Hippocampal formation (tissue), 2 donors: ENCODE measurements around the gene ARHGAP8.
"Not testable (repeated sequence)": the region's sequence is repeated elsewhere in the genome, so short reads cannot be mapped to it uniquely, and the experiment has no call there.

Source experiments
- DNase-seq, 2 donors: peaks; one replicate each; lab custom pipeline; 2025; lab: John Stamatoyannopoulos, UW

ARHGAP8 gene

DNA sequence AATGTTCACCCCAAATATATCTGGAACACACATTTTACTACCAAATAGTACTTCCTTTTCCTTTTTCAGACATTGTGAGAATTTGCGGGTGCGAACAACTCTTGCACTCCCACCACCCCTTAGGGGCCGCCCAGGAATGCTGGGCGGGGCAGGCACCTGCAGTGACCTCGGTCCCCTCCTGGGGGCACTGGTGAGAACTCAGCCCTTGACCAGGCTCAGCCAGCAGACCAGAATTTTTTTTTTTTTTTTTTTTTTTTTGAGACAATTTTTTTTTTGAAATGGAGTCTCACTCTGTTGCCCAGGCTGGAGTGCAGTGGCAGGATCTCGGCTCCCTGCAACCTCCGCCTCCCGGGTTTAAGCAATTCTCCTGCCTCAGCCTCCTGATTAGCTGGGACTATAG lies 75.8 kb downstream of the ARHGAP8 start:
- no peak for DNase-seq

DNA sequence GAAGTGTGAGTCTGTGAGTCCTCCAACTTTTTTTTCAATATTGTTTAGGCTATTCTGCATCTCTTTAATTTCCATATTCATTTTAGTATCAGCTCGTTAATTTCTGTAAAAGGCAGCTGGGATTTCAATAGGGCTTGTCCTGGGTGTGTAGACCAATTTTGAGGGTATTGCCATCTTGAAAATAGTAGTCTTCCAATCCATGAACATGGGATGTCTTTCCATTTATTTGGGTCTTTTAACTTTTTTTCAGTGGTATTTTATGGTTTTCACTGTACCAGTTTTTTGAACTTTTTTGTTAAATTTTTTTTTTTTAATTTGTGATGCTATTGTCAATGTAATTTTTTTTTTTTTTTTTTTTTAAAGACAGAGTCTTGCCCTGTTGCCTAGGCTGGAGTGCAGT lies 79.5 kb downstream of the ARHGAP8 start:
- no peak for DNase-seq

DNA sequence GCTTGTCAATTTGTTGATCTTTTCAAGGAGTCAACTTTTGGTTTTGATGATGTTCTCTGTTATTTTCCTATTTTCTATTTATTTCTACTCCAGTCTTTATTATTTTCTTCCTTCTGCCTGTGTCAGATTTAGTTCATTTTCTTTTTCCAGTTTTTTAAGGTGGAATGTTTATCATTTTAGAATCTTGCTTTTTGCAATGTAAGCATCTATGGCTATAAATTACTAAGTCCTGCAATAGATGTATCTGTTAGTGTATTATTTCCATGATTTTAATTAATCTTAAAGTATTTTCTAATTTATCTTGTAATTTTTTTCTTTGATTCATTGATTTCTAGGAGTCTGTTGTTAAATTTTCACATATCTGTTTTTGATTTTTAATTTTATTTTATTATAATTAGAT lies 81.7 kb downstream of the ARHGAP8 start:
- DNase-seq, result no peak

GRCh38 chr22:44837481-44837880 lies 85.1 kb downstream of the ARHGAP8 start:
- no peak for DNase-seq

GRCh38 chr22:44838316-44839016 lies 86.1 kb downstream of the ARHGAP8 start:
- DNase-seq, result no peak

DNA sequence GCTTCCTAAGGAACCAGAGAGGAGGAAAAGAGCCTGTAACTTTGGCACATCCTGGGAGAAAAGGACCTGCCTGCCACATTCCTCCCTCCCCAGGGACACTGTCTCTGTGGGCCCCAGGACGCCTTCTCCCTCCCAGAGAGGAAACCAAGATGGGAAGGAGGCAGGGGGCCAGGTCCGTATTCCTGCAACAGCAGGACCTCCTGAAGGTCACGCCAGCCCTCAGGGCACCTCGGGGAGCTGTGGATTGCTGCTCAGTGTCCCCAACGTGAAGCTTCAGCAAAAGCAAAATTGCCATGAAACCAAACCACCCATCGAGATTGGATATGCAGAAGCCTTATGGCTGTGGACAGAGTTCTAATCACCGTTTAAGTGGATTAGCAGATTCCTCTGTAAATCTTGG lies 86.7 kb downstream of the ARHGAP8 start:
- DNase-seq, result no peak

DNA sequence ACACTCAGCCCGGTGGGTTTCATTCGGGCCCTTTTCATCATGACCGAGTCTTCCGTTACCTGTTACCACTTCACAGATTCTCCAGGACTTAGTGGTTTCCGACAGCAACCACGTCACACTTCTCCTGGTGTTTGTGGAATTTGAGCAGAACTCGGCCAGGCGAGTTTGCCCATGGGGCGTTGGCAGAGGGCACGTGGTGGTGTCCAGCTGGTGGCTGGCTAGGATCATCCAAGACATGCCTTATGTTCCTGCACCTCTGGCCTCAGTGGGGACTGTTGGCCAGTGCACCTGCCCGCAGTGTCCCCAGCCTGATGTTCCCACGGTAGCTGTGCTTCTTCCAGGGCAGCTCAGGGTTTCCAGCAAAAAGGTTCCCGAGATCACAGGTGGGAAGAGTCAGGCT lies 87.3 kb downstream of the ARHGAP8 start:
- no peak for DNase-seq

DNA sequence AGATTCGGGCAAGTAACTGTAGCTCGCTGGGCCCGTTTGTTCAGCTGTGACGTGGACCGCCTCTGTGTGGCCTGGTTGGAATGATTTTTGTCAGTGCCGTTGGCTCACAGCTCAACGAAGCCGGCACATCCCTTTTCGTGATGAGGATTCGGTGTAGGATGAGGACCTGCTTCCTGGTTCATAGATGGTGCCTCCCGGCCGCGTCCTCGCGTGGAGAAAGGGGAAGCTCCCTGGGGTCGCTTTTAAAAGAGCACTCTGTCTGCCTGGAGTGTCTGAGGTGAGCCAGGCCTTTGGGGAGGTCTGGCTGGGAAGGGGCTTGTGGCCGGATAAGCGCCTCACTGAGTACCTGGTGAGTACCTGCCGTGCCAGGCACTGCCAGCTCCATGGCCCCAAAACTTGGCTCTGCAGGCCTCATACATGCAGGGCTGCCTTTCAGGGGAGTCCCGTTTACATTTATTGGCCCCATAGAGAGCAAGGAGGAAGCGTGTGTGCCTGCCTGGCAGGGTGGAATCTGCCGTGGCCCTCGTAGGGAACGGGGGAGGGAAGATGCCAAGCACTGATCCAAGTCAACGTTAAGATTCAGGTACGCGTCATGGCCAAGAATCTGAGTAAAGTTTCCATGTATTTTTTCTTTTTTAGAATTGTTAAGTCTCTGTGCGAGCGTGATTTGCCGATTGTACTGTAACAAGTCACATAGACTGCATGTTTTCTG lies 88.4 kb downstream of the ARHGAP8 start:
- DNase-seq, result no peak

- no peak for DNase-seq
These were observed 90.0 kb downstream of the ARHGAP8 start for GRCh38 chr22:44842417-44842816.

- no peak for DNase-seq
These were observed 92.8 kb downstream of the ARHGAP8 start for GRCh38 chr22:44845191-44845590.

- DNase-seq, result no peak
These were observed 93.7 kb downstream of the ARHGAP8 start for GRCh38 chr22:44845796-44846720.

GRCh38 chr22:44846726-44847275 lies 94.4 kb downstream of the ARHGAP8 start:
- no peak for DNase-seq

- no peak for DNase-seq
These were observed 95.0 kb downstream of the ARHGAP8 start for GRCh38 chr22:44847380-44847779.

- no peak for DNase-seq
These were observed 95.5 kb downstream of the ARHGAP8 start for GRCh38 chr22:44847892-44848291.

DNA sequence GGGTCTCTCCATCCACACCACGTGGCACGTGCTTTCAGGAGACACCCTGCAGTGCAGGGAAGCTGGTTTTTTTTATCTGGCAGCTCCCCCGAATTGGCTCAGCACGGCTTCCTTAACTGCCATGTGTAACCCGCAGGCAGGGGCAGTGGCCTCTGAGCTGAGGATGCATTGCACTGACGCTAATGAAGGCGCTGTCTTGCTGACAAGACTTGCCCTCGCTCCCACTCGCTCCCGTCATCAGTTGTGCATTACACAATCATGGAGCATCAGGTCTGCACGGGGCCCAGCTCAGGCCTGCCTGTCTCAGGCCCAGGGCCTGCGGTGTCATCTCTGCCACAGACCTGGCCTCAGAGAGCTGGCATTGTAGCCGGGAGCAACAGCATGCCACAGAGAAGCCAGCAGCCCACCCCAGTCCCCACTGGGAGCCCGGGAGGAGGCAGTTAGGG lies 95.9 kb downstream of the ARHGAP8 start:
- DNase-seq, result no peak

DNA sequence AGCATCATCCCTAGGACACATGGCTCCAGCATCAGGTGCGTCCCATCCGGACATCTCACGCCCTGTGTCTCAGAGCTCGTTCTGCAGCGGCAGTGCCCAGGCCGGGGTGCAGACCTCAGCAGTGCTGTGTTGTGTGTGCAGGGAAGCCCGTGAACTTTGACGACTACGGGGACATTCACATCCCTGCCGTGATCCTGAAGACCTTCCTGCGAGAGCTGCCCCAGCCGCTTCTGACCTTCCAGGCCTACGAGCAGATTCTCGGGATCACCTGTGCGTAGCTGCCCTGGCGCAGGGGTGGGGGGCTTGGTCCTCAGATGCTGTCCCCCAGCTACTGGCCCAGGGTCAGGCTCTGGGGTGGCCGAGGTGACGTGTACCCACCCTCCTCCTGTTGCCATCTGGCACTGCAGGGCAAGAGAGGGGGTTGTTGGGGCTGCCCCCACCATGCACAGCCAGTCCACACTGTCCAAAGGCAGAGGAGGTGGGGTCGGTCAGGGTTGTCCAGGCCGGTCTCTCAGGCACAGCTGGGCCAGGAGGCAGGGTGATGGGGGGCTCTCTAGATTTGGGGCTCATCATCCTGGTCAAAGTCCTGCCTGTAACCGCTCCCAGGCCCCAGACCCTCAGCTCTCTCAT lies 96.5 kb downstream of the ARHGAP8 start:
- no peak for DNase-seq

DNA sequence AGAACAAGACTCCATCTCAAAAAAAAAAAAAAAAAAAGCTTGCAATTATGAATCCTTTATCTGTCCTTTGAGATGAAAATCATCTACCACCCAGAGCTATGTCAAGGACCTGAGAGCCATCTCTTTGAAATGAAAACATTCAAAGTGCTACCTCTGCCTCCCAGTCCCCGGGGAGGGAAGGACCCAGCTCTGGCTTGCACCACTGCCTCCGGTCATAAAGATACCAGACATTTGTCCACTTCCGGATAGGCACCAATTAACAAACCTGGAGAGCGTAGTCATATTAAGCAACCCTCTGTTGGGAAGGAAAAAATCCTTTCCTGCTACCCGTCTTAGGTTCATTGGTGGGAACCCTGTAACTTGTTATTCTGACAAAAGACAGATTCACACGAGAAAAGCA lies 98.6 kb downstream of the ARHGAP8 start:
- DNase-seq, result no peak

DNA sequence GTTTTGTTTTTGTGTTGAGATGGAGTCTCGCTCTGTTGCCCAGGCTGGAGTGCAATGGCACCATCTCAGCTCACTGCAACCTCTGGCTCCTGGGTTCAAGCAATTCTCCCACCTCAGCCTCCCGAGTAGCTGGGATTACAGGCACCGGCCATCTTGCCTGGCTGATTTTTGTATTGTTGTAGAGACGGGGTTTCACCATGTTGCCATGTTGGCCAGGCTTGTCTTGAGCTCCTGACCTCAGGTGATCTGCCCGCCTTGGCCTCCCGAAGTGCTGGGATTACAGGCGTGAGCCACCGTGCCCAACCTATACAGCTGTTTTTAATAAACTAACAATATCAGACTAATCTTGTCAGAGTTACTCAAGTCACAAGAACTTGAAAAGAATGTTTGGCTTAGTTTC lies 102.3 kb downstream of the ARHGAP8 start:
- DNase-seq, result not testable (repeated sequence)

- DNase-seq, result no peak
These were observed 103.5 kb downstream of the ARHGAP8 start for GRCh38 chr22:44855855-44856254.

GRCh38 chr22:44858819-44859218 lies 106.4 kb downstream of the ARHGAP8 start:
- not testable (repeated sequence) for DNase-seq

GRCh38 chr22:44859641-44860040 lies 107.3 kb downstream of the ARHGAP8 start:
- no peak for DNase-seq

GRCh38 chr22:44860311-44860710 lies 107.9 kb downstream of the ARHGAP8 start:
- DNase-seq, result no peak
